ENCODE results near the gene TRABD2B. TPM values are rescaled to one million over a fixed set of nuclear protein-coding genes. Genes with fewer than 3 reads are reported as not detected.

The TRABD2B gene
- total and polyA plus RNA-seq, 4 donors = 0.28 to 2.6 (median 1.3) TPM

- Histone ChIP-seq H3K9ac (ENCODE audit: low read depth in 1 of 2, low read length in 2 of 2) (no peak overlapping the region), H3K27ac (ENCODE audit: low read depth in 1 of 2, low read length in 2 of 2) (no peak overlapping the region), H3K9me3 (ENCODE audit: control insufficient read depth in 4 of 4, low read length in 3 of 4) (no peaks in the 10 kb centered on the region), H3K36me3 (ENCODE audit: control insufficient read depth in 4 of 4, insufficient read depth in 3 of 4, low read depth in 1 of 4, low read length in 3 of 4) (no peaks in the 10 kb centered on the region), H3K4me1 (ENCODE audit: control insufficient read depth in 4 of 4, insufficient read depth in 4 of 4, low read length in 3 of 4) (peaks cover 0 to 3% (median 0%) of the 10 kb centered on the region in 4 donors), H3K4me3 (ENCODE audit: low read depth in 1 of 3, low read length in 3 of 3) (no peak overlapping the region), H3K27me3 (ENCODE audit: control insufficient read depth in 4 of 4, insufficient read depth in 4 of 4, low read length in 3 of 4) (no peaks in the 10 kb centered on the region)
- 80% methylated on average over 9 of the region's 9 CpGs for WGBS
- DNase-seq (ENCODE audit: low spot score) = no peak
- TF ChIP-seq JUND (IDR thresholded peaks at IDR 0.05) (no peak), SP1 (IDR thresholded peaks at IDR 0.05) (no peak), REST (IDR thresholded peaks at IDR 0.05) (no peak), EGR1 (IDR thresholded peaks at IDR 0.05; ENCODE audit: low read depth in 2 of 2) (no peak), ZBTB33 (IDR thresholded peaks at IDR 0.05) (no peak), RAD21 (IDR thresholded peaks at IDR 0.05) (no peak), CTCF (IDR thresholded peaks at IDR 0.05; ENCODE audit: low read depth, low read length, missing input control) (no peak), MAX (IDR thresholded peaks at IDR 0.05) (no peak), NR2F2 (IDR thresholded peaks at IDR 0.05) (no peak), GABPA (IDR thresholded peaks at IDR 0.05 in 1 of 2, conservative IDR thresholded peaks at IDR 0.05 in 1 of 2) (no peak), RXRA (IDR thresholded peaks at IDR 0.05) (no peak), YY1 (IDR thresholded peaks at IDR 0.05) (no peak)
Measured at GRCh38 chr1:47823040-47823808, 174.0 kb downstream of the TRABD2B start.

- H3K4me3 ChIP-seq (ENCODE audit: low read depth in 1 of 3, low read length in 3 of 3) = no peak overlapping the region
- H3K36me3 ChIP-seq (ENCODE audit: control insufficient read depth in 4 of 4, insufficient read depth in 3 of 4, low read depth in 1 of 4, low read length in 3 of 4) = no peaks in the 10 kb centered on the region
- no peak overlapping the region for H3K9ac ChIP-seq (ENCODE audit: low read depth in 1 of 2, low read length in 2 of 2)
- H3K9me3 ChIP-seq (ENCODE audit: control insufficient read depth in 4 of 4, low read length in 3 of 4) = no peaks in the 10 kb centered on the region
- H3K27me3 ChIP-seq (ENCODE audit: control insufficient read depth in 4 of 4, insufficient read depth in 4 of 4, low read length in 3 of 4) = no peaks in the 10 kb centered on the region
- no peak for TF ChIP-seq CTCF (IDR thresholded peaks at IDR 0.05; ENCODE audit: low read depth, low read length, missing input control)
- no peak for TF ChIP-seq HNF4G (IDR thresholded peaks at IDR 0.05)
- TF ChIP-seq TAF1 (conservative IDR thresholded peaks at IDR 0.05) = no peak
- no peak for TF ChIP-seq FOXA2 (IDR thresholded peaks at IDR 0.05)
- no peak for TF ChIP-seq RXRA (IDR thresholded peaks at IDR 0.05)
- TF ChIP-seq SP1 (IDR thresholded peaks at IDR 0.05) = no peak
- no peak for TF ChIP-seq JUND (IDR thresholded peaks at IDR 0.05)
- TF ChIP-seq EGR1 (IDR thresholded peaks at IDR 0.05; ENCODE audit: low read depth in 2 of 2) = no peak
- no peak for TF ChIP-seq HNF4A (conservative IDR thresholded peaks at IDR 0.05)
- TF ChIP-seq RAD21 (IDR thresholded peaks at IDR 0.05) = no peak
- no peak overlapping the region for H3K27ac ChIP-seq (ENCODE audit: low read depth in 1 of 2, low read length in 2 of 2)
- no peak for DNase-seq (ENCODE audit: low spot score)
- H3K4me1 ChIP-seq (ENCODE audit: control insufficient read depth in 4 of 4, insufficient read depth in 4 of 4, low read length in 3 of 4) = no peaks in the 10 kb centered on the region
- WGBS = 73% methylated on average over 5 of the region's 5 CpGs
Measured at GRCh38 chr1:47821760-47822159, 175.4 kb downstream of the TRABD2B start.
